Neural crest cell (in vitro differentiated cells): ENCODE measurements around the gene RTL10. TPM values are rescaled to one million over a fixed set of nuclear protein-coding genes. Genes with fewer than 3 reads are reported as not detected.

Experiments
- DNase-seq: peaks from one replicate; pipeline ENCODE4 v3.0.0; 2021; ENCODE audit warnings: low read depth, mixed read lengths, low spot score
- H3K27ac Mint-ChIP-seq: one replicate; pipeline ENCODE4 v1.8.0; 2021; ENCODE audit warnings: mild to moderate bottlenecking, mixed read lengths; ENCODE audit not compliant: unreplicated experiment
- H3K27me3 Mint-ChIP-seq: 2 replicates; pipeline ENCODE4 v1.8.0; 2021; ENCODE audit warnings: low read depth, mild to moderate bottlenecking, mixed read lengths
- H3K36me3 Mint-ChIP-seq: 2 replicates; pipeline ENCODE4 v1.8.0; 2021; ENCODE audit warnings: low read depth, mild to moderate bottlenecking, mixed read lengths
- H3K4me1 Mint-ChIP-seq: 2 replicates; pipeline ENCODE4 v1.8.0; 2021; ENCODE audit warnings: mixed read lengths
- H3K4me3 Mint-ChIP-seq: one replicate; pipeline ENCODE4 v1.8.0; 2021; ENCODE audit warnings: mild to moderate bottlenecking, mixed read lengths
- H3K9me3 Mint-ChIP-seq: 2 replicates; pipeline ENCODE4 v1.8.0; 2021; ENCODE audit warnings: mixed read lengths
- total RNA-seq: library from RNA; stranded (reverse); gene quantifications from 2 replicates; pipeline ENCODE4 v1.2.1, GENCODE V29; 2021
- TF ChIP-seq, protein P1 (sequence below): fragments of 200-600 bp; sonication (generic); conservative IDR thresholded peaks from 2 replicates; pipeline ENCODE4 v1.5.0; 2021; ENCODE audit warnings: antibody characterized with exemption, mild to moderate bottlenecking

The RTL10 gene
- total RNA-seq, 1 donor from 2014 or later = 28.1 TPM

DNA sequence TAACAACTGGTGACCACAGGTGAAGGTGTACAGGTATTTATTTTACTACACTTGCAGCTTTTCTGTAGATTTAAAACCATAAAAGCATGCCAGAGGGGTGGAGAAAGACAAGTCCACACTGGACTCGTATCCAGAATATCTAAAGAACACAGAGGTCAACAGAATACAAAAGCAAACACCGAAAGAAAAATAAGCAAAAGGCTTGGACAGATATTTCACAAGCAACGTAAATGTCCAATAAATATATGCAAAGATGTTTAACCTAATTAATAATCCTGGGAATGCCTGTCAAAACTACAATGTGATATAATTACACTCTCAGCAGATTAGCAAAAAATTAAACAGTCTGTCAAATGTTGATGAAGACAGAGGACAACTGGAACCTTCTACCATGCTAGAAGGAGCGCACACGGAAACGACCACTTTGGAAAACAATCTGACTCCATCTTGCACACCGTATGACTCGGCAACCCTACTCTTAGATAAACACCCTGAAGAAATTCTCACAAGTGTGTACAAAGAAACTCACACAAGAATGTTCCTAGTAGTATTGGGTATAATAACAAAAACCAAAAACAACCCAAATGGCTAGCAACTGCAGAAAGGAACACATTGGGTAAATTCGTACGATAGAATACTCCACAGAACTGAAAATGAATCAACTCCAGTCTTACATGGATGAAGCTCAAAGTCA lies 27.2 kb downstream of the RTL10 start:
- no peak overlapping the region for H3K27ac Mint-ChIP-seq
- H3K9me3 Mint-ChIP-seq = no peaks in the 10 kb centered on the region

DNA sequence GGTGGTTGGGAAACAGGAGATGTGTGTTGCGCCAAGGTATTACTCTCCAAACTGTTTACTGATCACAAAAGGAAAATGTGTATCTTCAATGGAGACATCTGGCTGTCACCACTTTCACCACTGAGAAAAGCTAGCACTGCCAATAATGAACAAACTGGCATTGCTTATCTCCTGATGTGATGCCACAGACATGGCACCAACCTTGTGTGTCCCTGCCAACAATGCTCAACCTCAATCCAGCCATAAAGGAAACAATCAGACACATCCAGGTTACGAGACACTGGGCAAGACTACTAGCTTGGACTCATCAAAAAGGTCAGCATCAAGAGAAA lies 28.1 kb downstream of the RTL10 start:
- H3K4me1 Mint-ChIP-seq = peaks cover 4% of the 10 kb centered on the region
- H3K36me3 Mint-ChIP-seq = no peaks in the 10 kb centered on the region
- H3K27me3 Mint-ChIP-seq = no peaks in the 10 kb centered on the region
- H3K9me3 Mint-ChIP-seq = no peaks in the 10 kb centered on the region
- TF ChIP-seq, protein P1, sequence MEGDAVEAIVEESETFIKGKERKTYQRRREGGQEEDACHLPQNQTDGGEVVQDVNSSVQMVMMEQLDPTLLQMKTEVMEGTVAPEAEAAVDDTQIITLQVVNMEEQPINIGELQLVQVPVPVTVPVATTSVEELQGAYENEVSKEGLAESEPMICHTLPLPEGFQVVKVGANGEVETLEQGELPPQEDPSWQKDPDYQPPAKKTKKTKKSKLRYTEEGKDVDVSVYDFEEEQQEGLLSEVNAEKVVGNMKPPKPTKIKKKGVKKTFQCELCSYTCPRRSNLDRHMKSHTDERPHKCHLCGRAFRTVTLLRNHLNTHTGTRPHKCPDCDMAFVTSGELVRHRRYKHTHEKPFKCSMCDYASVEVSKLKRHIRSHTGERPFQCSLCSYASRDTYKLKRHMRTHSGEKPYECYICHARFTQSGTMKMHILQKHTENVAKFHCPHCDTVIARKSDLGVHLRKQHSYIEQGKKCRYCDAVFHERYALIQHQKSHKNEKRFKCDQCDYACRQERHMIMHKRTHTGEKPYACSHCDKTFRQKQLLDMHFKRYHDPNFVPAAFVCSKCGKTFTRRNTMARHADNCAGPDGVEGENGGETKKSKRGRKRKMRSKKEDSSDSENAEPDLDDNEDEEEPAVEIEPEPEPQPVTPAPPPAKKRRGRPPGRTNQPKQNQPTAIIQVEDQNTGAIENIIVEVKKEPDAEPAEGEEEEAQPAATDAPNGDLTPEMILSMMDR = no peak
- peak overlapping the region; percentile 53 for H3K27ac Mint-ChIP-seq
- H3K4me3 Mint-ChIP-seq = no peak overlapping the region
- DNase-seq = no peak

More for the DNA sequence above, 27.2 kb downstream of the RTL10 start:
- TF ChIP-seq, protein P1 = no peak
- Mint-ChIP-seq H3K36me3 (no peaks in the 10 kb centered on the region), H3K4me1 (peaks cover 4% of the 10 kb centered on the region), H3K4me3 (no peak overlapping the region), H3K27me3 (no peaks in the 10 kb centered on the region)
- no peak for DNase-seq

DNA sequence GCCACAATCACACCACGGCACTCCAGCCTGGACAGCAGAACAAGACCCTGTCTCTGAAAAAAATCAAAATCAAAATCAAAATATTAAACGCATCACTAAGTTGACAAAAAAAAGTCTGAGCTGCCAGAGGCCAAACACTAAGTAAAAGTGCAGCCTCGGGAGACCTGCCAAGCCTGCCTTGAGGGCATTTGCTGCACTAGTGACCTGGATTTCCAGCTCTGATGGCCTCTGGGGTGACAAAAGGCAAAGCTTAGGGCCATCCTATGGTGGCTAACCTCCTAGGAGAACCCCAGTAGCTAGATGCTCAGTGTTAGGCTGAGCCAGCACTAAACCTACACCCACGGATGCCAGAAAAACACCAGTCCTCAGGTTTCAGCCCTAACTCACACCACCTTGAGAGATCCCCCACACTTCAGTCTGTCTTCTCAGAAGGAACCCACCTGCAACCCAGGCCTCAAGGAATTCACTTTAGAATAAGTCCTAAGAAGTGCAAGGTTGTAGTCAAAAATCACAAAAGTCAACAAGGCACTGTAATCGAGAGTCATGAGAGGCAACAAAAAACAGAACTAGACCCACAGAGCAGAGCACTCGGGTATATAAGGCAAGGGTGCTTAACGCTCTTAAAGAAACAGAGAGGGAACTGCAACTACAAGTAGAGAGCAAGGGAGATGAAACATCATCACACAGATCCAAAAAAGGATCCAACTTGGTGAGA lies 28.6 kb downstream of the RTL10 start:
- H3K9me3 Mint-ChIP-seq = no peaks in the 10 kb centered on the region

DNA sequence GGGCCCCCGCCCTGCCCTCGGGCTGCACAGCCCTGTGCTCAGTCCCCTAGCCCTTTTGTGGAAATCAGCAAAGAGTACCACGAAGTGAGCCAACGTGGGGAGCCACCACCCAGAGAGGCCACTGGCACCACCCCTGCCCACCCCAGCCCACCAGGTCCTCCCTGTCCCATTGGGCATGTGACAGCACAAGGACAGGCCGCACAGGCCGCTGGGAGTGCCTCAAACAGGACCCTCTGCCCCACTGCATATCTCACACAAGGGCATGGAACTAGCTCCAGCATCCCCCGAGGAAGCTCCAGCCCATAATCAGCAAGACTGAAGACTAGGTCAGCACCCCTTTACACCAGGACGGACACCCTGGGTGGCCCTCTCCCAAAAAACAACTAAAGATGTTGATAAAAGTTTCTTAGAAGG lies 29.7 kb downstream of the RTL10 start:
- Mint-ChIP-seq H3K27me3 (no peaks in the 10 kb centered on the region), H3K27ac (no peak overlapping the region), H3K4me1 (peaks cover 4% of the 10 kb centered on the region), H3K36me3 (no peaks in the 10 kb centered on the region), H3K9me3 (no peaks in the 10 kb centered on the region), H3K4me3 (no peak overlapping the region)
- TF ChIP-seq, protein P1 = no peak
- no peak for DNase-seq

More for the DNA sequence above, 28.6 kb downstream of the RTL10 start:
- Mint-ChIP-seq H3K4me1 (peaks cover 4% of the 10 kb centered on the region), H3K27ac (no peak overlapping the region), H3K4me3 (no peak overlapping the region), H3K36me3 (no peaks in the 10 kb centered on the region), H3K27me3 (no peaks in the 10 kb centered on the region)
- no peak for DNase-seq
- TF ChIP-seq, protein P1 = no peak

DNA sequence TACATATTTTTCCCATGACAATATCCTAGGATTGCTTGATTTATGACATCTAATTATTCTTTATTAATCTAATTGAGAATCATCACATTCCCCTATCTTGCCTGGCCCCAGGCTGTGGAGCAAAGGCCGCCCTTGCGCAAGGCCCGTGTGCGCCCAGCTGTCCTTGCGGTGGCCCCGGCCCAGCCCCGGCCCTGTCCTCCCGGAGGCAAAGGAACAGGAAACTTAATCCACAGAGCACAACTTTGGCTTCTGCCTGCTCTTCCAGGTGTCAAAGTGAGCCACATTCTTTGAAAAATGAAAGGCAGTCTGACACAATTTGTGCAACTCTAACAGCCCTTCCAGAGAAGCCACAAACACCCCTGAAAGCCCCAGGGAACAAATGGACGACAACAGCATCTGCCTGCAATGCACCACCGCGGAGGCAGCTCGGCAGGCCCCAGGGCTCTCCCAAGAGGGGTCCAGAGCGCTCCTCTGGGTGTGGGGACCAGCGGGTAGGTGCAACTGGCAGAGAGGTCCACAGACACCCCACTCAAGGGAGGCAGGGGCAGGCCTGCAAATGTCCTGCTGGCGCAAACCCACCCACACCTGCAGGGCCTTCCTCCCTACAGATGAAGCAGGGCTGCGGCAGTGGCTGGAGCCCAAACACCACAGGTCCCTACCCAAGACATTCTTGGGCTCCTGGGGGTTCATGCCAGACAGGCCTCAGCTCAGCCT lies 30.3 kb downstream of the RTL10 start:
- Mint-ChIP-seq H3K27me3 (no peaks in the 10 kb centered on the region), H3K4me1 (peaks cover 4% of the 10 kb centered on the region), H3K36me3 (no peaks in the 10 kb centered on the region), H3K9me3 (no peaks in the 10 kb centered on the region), H3K4me3 (no peak overlapping the region), H3K27ac (no peak overlapping the region)
- TF ChIP-seq, protein P1 = no peak
- no peak for DNase-seq
